Measurements from ENCODE around the gene ZNF76.
"Not testable (repeated sequence)": the region's sequence is repeated elsewhere in the genome, so short reads cannot be mapped to it uniquely, and the experiment has no call there.

The ZNF76 gene

DNA sequence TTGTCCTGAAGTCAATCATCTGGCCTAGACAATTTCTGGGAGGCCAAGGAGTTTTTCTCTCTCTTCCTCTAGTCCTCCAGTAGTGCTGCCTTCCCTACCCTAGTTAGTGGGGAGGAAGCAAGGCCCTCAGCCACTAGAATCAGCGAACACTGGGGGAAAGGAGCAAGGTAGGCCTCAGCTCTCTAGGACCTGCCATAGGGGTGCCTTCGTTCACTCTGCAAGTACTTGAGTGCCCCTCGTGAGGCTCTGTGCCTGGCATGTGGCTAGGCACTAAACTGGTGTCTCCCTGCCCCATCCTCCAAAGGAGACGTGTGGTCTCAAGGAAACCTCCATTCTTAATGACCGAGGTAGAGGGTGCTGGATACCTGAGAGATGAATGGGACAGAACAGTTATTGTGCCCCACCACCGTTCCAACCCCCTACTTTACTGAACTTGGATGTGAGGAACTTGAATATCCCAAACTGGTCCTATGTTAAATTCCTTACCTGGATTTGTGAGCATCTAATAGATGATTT, 39.1 kb downstream of the ZNF76 start:
- in situ Hi-C loops (cut with MboI; ENCODE audit: low sequenced_read_pairs), result no loop called here

DNA sequence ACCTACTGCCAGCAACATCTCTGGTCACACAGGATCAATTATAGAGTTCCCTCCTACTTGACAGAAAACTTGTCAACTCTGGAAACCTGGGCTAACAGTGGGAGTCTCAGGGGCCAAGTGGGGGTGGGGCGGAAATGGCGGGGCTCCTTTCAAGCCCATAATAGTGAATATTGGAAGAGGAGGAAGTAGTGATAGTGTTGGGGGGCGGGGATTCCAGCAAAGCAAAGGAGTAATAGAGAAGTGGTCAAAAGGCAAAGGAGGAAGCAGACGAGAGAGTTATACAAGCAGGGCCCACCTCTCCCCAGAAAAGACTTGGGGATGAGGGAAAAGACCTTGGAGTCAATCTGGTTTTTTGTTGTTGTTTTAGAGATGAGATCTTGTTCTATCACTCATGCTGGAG, 40.1 kb downstream of the ZNF76 start:
- in situ Hi-C loops (cut with MboI; ENCODE audit: low sequenced_read_pairs), result no loop called here

DNA sequence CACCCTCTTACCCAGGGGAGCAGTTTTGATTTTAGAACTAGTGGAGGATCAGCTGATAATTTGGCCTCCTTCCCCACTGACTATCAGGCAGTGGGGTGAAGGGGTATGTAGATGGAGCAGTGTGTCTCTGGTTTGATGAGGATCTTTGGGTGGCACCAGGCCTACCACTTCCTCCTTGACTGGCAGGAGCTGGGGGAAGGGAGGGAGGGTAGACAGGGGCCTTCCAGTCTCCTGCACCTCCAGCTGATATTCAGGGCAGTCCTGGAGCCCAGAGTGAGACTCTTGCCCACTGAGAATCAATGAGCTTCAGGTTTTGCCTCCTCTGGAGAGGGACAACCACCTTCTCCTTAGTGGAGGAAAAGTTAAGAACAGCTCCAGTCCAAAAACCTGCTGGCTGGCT, 41.3 kb downstream of the ZNF76 start:
- in situ Hi-C loops (cut with MboI; ENCODE audit: low sequenced_read_pairs), result no loop called here

DNA sequence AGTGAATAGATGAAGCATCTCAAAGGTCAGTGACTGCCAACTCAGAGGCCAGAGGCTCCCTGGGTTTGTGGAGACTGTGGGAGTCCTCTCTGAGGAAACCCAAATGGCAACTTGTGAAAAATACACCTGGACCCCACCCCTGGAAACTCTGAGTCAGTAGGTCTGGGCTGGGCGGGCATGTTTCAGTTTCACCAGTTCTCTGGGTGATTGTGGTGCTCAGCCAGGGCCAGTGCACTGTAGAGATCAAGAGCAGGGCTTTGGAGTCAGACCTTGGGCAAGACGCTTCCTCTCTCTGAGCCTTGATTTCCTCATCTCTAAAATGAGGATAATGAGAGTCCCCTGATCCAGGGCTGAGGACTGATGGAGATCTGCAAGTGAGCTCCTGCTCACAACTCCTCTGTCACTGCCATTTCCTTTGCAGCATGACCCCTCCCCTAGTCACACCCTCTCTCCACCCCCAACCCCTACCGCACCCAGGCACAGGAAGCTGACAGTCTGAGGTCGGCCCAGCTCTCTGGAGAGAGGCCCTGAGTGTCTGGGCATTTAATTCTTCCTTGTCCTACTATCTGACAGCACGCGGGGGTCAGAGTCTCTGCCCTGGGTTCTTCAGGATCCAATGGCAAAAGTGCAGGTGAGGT, 43.2 kb downstream of the ZNF76 start:
- in situ Hi-C loops (cut with MboI; ENCODE audit: low sequenced_read_pairs), result no loop called here

DNA sequence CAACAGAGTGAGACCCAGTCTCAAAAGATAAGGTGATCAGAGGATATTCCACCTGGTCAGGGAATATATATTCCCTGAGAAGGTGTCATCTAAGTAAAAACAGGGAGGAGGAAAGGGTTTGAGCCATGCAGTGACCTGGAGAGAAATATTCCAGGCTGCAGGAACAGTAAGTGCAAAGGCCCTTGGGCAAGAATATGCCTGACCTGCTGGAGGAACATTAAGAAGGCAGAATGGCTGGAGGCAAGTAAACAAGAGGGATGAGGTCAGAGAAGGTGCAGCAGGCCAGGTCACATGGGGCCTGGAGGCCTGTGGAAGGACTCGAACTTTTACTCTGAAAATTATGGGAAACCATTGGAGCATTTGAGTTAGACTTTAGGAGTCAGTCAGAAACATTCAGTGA, 44.8 kb downstream of the ZNF76 start:
- in situ Hi-C loops (cut with MboI; ENCODE audit: low sequenced_read_pairs), result no loop called here

DNA sequence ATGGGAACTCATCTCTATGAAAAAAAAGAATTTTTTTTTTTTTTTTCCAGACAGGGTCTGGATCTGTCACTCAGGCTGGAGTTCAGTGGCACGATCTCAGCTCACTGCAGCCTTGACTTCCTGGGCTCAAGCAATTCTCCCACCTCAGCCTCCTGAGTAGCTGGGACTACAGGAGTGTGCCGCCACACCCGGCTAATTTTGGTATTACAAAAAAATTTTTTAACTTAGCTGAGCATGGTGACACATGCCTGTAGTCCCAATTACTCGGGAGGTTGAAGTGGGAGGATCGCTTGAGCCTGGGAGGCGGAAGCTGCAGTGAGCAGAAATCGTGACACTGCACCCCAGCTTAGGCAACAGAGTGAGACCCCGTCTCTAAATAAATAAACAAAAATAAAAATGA, 45.6 kb downstream of the ZNF76 start:
- in situ Hi-C loops (cut with MboI; ENCODE audit: low sequenced_read_pairs), result no loop called here

DNA sequence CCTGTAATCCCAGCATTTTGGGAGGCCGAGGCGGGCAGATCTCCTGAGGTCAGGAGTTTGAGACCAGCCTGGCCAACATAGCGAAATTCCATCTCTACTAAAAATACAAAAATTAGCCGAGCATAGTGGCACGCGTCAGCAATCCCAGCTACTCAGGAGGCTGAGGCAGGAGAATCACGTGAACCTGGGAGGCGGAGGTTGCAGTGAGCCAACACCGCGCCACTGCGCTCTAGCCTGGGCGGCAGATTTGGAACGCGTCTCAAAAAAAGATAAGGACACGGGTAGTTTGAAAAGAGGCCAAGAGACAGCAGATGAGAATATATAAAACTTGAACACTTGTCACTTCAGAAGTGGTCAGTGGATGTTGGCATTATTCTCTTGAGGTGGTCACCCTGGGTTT, 47.6 kb downstream of the ZNF76 start:
- in situ Hi-C loops (cut with MboI; ENCODE audit: low sequenced_read_pairs), result not testable (repeated sequence)

DNA sequence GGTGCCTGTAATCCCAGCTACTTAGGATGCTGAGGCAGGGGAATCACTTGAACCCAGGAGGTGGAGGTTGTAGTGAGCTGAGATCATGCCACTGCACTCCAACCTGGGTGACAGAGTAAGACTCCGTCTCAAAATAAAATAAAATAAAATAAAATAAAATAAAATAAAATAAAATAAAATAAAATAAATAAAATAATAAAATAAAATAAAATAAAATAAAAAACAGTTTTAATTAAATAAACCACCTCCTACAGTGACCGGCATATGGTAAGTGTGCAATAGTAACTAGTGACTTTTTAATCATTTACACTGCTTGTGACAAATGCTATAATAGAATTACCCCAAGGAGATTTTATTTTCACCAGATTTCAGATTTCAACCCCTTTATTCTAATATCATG, 49.0 kb downstream of the ZNF76 start:
- in situ Hi-C loops (cut with MboI; ENCODE audit: low sequenced_read_pairs), result not testable (repeated sequence)

DNA sequence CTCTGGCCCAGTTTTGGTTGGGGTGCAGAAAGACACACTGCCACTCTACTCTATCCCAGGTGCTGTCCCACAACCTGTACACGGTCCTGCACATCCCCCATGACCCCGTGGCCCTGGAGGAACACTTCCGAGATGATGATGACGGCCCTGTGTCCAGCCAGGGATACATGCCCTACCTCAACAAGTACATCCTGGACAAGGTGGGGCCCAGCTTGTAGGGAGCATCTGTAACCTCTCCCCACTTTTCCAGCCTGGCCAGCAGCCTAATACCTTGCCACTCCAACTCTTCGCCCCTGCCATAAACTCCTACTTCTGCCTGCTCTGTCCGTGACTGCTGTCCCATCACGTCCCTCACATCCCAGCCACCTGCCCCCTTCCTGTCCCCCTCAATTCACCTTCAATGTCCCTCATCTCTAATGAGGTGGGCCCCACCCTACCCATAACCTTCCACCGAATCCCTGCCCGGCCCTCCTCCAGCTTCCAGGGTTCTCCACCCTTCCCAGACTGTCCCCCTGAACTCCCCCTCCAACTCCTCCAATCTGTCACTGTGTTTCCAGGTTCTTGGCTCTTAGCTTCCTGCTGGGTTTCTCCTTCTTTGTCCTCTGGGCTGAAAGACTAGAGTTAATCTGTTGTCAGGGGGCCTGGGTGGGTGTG, 50.2 kb downstream of the ZNF76 start:
- in situ Hi-C loops (cut with MboI; ENCODE audit: low sequenced_read_pairs), result no loop called here

DNA sequence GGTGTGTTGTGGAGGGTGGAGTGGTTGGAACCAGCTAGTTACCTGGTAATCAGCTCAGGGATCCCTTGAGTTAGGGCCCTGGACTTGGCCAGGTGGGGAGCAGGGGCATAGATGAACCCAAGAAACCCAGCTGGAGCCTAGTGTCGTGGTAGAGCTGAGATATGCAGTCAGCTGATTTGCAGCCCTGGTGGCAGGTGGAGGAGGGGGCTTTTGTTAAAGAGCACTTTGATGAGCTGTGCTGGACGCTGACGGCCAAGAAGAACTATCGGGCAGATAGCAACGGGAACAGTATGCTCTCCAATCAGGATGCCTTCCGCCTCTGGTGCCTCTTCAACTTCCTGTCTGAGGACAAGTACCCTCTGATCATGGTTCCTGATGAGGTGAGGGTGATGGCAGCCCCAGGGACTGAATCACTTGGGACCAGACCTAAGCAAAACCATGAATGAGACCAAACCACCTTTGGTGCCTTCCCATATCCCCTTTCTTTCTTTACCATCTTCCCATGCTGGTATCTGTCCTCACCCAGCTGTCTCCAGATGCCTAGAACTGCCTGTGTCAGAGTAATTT, 50.8 kb downstream of the ZNF76 start:
- in situ Hi-C loops (cut with MboI; ENCODE audit: low sequenced_read_pairs), result no loop called here

DNA sequence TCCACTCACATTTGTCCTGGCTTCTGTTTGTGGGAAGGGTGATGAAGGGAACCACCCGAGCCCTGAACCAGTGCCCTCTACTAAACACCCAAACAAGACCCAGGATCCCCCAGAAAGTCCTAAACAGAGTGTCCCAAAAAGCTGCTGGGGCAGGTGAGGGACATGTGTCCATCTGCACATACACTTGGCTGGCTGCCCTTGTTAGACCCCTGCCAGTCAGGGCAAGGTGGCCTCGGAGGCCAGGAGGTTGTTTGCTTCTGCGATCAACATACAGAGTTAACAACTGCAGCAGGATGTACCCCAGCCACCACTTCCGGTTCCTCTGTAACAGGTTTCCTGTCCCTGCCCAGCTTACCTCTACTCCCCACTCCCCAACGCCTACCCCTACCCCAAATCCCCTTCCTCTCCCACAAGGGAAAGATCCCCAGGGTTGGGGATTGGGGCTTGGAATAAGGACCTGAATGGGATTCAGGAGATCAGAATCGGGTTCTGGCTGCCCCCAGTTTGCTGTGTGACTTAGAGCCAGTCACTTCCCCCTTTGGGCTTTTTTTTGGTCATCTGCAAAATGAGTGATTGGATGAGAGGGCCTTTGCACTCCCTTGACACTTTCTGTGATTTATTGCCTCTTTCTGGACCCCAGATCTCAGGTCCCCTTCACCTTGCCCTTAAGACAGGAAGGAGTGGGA, 52.0 kb downstream of the ZNF76 start:
- in situ Hi-C loops (cut with MboI; ENCODE audit: low sequenced_read_pairs), result no loop called here

DNA sequence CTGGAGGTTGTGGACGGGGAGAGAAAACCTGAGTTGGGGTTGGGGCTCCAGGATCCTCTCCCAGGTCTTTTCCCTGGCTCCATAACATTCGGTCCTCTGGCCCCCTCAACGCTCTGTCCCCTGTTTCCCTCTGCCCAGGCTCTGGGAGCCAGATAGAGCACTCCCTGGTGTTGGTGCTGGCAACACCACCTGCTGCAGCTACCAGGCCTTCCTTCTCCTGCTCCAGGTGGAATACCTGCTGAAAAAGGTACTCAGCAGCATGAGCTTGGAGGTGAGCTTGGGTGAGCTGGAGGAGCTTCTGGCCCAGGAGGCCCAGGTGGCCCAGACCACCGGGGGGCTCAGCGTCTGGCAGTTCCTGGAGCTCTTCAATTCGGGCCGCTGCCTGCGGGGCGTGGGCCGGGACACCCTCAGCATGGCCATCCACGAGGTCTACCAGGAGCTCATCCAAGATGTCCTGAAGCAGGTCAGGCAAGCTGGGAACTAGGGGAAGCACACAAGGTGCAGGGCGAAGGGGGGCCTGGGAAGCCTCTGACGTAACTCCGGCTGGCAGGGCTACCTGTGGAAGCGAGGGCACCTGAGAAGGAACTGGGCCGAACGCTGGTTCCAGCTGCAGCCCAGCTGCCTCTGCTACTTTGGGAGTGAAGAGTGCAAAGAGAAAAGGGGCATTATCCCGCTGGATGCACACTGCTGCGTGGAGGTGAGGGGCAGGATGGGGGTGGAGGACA, 52.7 kb downstream of the ZNF76 start:
- in situ Hi-C loops (cut with MboI; ENCODE audit: low sequenced_read_pairs), result no loop called here

DNA sequence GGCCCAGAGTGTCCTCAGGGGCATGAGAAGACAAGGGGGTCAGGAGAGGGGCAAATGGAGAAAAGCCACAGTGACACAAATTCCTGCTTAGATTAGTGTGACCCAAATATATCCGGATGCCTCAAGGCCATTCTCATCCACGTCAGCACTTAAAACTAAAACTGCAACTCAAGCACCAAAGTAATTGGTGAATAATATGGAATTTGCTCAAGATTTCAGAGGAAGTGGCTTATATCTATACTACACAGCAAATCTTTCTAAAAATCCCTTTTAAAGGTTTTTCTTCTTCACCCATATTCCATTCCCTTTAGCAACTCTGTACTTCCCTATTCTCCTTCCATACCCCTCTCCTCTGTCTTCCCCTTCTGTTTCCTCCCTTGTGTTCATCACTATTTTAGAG, 53.3 kb downstream of the ZNF76 start:
- in situ Hi-C loops (cut with MboI; ENCODE audit: low sequenced_read_pairs), result no loop called here

DNA sequence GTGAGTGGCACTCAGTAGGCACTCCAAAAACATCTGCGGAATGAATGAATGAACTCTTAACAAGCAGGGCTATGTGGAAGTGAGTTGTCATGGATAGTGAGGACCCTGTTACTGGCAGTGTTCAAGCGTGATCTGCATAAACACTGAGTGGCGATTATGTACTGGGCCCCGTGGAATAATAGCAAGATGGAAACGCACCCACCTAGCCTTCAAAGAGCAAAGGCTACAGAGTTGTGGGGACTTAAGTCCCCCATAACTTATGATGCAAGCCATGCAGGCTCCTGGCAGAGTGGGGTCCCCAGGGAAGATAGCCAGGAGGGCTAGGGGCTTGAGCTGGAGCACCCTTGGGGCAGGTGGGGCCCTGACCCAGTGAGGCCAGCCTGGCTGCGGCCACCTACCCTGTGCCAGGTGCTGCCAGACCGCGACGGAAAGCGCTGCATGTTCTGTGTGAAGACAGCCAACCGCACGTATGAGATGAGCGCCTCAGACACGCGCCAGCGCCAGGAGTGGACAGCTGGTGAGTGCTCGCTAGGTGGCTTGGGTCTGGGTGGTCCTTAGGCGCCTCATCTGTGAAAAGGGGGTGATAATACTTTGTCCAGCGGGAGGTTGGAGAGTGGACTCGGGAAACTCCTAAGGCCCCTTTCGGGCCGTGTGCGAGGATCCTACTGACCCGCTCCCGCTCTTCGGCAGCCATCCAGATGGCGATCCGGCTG, 58.1 kb downstream of the ZNF76 start:
- in situ Hi-C loops (cut with MboI; ENCODE audit: low sequenced_read_pairs), result no loop called here

DNA sequence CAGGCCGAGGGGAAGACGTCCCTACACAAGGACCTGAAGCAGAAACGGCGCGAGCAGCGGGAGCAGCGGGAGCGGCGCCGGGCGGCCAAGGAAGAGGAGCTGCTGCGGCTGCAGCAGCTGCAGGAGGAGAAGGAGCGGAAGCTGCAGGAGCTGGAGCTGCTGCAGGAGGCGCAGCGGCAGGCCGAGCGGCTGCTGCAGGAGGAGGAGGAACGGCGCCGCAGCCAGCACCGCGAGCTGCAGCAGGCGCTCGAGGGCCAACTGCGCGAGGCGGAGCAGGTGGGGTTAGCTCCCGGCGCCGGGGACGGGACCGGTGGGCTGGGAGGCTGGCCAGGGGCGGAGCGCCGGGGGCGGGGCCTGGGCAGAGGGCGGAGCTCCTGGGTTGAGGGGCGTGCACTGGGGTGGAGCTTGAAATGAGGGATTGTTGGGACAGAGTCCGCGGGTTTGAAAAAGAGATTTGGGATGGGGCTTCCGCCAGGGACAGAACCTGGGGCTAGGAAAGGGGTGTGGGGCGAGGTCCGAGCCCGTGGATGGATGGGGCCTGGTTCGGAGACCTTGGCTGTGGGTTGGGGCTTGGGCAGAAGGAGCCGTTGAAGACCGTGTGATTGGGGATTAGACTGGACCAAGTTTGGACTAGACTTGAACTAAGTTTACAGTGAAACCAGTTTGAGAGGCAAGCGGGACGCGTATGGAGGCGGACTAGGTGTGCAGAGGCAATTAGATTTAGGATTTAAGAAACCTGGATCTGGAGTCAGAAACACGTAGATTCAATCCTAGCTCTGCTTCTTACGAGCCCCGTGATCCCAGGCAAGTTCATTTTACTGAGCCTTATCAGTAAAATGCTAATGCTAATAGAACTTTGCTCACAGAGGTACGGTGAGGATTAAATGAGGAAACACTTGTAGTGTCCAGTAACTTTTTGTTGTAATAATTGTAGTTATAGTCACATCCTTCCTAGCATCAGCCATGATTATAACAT, 58.9 kb downstream of the ZNF76 start:
- in situ Hi-C loops (cut with MboI; ENCODE audit: low sequenced_read_pairs), result no loop called here

DNA sequence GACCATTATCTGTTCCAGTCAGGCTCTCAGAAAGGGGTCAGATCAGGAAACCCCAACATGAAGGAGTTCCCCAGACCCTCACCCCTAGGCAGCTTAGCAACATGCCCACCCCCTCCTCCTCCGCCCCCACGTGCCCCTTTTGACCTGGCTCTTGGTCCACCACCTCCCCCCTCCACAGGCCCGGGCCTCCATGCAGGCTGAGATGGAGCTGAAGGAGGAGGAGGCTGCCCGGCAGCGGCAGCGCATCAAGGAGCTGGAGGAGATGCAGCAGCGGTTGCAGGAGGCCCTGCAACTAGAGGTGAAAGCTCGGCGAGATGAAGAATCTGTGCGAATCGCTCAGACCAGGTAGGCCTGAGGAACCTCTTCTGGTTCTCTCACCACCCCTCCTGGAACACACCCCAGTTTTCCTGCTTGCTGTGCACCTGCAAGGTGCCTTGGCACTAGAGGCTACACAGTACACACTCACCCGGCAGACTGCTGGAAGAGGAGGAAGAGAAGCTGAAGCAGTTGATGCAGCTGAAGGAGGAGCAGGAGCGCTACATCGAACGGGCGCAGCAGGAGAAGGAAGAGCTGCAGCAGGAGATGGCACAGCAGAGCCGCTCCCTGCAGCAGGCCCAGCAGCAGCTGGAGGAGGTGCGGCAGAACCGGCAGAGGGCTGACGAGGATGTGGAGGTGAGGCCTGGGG, 60.0 kb downstream of the ZNF76 start:
- in situ Hi-C loops (cut with MboI; ENCODE audit: low sequenced_read_pairs), result no loop called here

DNA sequence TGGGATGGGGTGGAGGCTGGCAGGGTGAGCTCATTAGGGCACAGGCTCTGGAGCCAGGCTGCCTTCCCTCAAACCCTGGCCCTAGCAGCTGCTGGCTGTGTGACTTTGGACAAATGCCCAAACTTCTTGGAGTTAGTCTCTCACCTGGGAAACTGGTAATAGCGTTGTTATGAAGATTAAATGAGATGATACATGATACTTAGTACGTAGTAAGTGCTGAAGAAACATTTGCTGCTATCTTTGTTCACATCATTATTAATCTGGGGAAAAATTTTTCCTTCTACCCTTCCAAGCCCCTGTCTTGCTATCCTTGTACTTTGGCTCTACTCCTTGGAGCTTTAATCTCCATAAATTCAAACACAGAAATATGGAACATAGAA, 60.5 kb downstream of the ZNF76 start:
- in situ Hi-C loops (cut with MboI; ENCODE audit: low sequenced_read_pairs), result no loop called here

DNA sequence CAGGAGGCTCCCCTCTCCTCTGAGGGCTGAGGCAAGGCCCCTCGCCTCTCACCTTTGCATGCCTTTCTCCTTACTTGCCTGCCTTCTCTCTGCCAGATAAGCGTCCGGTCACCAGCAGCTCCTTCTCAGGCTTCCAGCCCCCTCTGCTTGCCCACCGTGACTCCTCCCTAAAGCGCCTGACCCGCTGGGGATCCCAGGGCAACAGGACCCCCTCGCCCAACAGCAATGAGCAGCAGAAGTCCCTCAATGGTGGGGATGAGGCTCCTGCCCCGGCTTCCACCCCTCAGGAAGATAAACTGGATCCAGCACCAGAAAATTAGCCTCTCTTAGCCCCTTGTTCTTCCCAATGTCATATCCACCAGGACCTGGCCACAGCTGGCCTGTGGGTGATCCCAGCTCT, 61.6 kb downstream of the ZNF76 start:
- in situ Hi-C loops (cut with MboI; ENCODE audit: low sequenced_read_pairs), result no loop called here
